ENCODE data around the gene RNU5B-1. TPM values are rescaled to one million over a fixed set of nuclear protein-coding genes. Genes with fewer than 3 reads are reported as not detected.

RNU5B-1 gene
- polyA plus RNA-seq, 1 donor from 2014 or later: not detected

DNA sequence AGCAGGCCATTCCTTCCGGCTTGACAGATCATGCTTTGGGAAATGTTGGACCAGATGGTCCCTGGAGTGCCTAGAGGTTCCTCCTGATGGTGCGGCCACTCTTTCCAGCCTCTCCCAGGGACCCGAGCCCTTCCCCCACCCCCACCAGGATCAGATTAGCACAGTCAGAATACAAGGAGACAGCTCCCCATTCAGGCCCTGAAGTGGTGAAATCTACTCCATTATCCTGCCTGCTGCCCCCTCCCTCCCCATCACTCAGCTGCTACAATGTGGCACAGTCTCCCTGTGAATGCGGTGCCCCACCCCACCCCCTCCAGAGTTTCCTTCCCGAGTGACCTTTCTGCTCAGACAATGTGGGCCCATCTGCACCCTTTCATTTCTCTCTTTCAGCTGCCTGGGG is 29.4 kb downstream of the RNU5B-1 start:
- Histone ChIP-seq H3K36me3 (ENCODE audit: insufficient read depth, low read length) (no peaks in the 10 kb centered on the region), H3K4me2 (ENCODE audit: low read length) (no peak overlapping the region), H3K79me2 (replicated peaks; ENCODE audit: insufficient read depth, low read length) (no peaks in the 10 kb centered on the region), H3K9me3 (ENCODE audit: low read length) (no peaks in the 10 kb centered on the region), H3K9me2 (ENCODE audit: insufficient read depth, low read length) (no peaks in the 10 kb centered on the region), H3K4me3 (ENCODE audit: low read length) (no peak overlapping the region), H3K27ac (ENCODE audit: low read length) (no peak overlapping the region), H3K27me3 (ENCODE audit: insufficient read depth, low read depth, low read length) (no peaks in the 10 kb centered on the region), H3F3A (ENCODE audit: insufficient read depth, low read length, poor library complexity, severe bottlenecking) (no peaks in the 10 kb centered on the region), H4K20me1 (ENCODE audit: insufficient read depth) (no peaks in the 10 kb centered on the region), H3K9ac (ENCODE audit: low read length) (no peak overlapping the region), H2AFZ (ENCODE audit: low read depth, low read length) (no peak overlapping the region)
- TF ChIP-seq RAD21 (conservative IDR thresholded peaks at IDR 0.05): no peak
- TF ChIP-seq, protein P1, sequence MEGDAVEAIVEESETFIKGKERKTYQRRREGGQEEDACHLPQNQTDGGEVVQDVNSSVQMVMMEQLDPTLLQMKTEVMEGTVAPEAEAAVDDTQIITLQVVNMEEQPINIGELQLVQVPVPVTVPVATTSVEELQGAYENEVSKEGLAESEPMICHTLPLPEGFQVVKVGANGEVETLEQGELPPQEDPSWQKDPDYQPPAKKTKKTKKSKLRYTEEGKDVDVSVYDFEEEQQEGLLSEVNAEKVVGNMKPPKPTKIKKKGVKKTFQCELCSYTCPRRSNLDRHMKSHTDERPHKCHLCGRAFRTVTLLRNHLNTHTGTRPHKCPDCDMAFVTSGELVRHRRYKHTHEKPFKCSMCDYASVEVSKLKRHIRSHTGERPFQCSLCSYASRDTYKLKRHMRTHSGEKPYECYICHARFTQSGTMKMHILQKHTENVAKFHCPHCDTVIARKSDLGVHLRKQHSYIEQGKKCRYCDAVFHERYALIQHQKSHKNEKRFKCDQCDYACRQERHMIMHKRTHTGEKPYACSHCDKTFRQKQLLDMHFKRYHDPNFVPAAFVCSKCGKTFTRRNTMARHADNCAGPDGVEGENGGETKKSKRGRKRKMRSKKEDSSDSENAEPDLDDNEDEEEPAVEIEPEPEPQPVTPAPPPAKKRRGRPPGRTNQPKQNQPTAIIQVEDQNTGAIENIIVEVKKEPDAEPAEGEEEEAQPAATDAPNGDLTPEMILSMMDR (IDR thresholded peaks at IDR 0.05; ENCODE audit: poor library complexity, severe bottlenecking): no peak
- TF ChIP-seq EP300 (conservative IDR thresholded peaks at IDR 0.05; ENCODE audit: poor library complexity, severe bottlenecking): no peak
- TF ChIP-seq EZH2 (IDR thresholded peaks at IDR 0.05; ENCODE audit: borderline replicate concordance, insufficient read depth, low read length, poor library complexity, severe bottlenecking): no peak

DNA sequence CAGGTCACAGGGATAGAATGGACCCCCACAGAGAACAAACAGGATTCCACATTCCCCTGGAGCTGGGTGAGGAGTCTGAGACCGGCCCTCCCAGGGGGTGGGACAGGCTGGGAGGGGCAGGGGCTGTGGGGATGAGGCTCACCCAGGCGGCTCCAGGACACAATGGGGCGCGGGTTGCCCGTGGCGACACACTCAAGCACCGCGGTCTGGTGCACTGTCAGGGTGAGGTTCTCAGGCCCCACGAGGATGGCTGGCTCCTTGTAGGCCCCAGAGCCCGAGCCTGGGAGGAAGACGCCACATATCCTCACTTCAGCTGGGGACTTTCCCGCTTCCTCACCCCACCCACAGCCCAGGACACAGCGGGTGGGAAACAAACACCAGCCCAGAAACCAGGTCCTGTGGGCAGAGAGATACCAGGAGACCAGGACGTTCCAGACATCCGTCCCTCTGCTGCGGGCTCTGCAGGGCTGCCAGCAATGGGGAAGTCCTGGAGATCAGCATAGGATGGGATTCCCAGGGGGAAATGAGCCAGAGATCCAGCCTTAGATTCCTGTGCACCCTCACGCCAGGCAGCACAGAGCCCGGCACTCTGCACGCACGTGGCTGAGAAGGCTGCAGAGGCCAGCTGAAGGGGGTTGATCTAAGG is 30.2 kb downstream of the RNU5B-1 start:
- H3F3A ChIP-seq (ENCODE audit: insufficient read depth, low read length, poor library complexity, severe bottlenecking): no peaks in the 10 kb centered on the region
- no peaks in the 10 kb centered on the region for H3K9me2 ChIP-seq (ENCODE audit: insufficient read depth, low read length)
- H3K4me2 ChIP-seq (ENCODE audit: low read length): no peak overlapping the region
- no peaks in the 10 kb centered on the region for H3K9me3 ChIP-seq (ENCODE audit: low read length)
- no peaks in the 10 kb centered on the region for H3K36me3 ChIP-seq (ENCODE audit: insufficient read depth, low read length)
- TF ChIP-seq SMC3 (conservative IDR thresholded peaks at IDR 0.05; ENCODE audit: poor library complexity) (no peak), RAD21 (conservative IDR thresholded peaks at IDR 0.05) (no peak), EP300 (conservative IDR thresholded peaks at IDR 0.05; ENCODE audit: poor library complexity, severe bottlenecking) (no peak), MXI1 (conservative IDR thresholded peaks at IDR 0.05; ENCODE audit: poor library complexity, severe bottlenecking) (no peak), TAF1 (IDR thresholded peaks at IDR 0.05; ENCODE audit: low read depth) (no peak), POLR2AphosphoS5 (IDR thresholded peaks at IDR 0.05) (no peak), EZH2 (IDR thresholded peaks at IDR 0.05; ENCODE audit: borderline replicate concordance, insufficient read depth, low read length, poor library complexity, severe bottlenecking) (no peak)
- TF ChIP-seq, protein P2, sequence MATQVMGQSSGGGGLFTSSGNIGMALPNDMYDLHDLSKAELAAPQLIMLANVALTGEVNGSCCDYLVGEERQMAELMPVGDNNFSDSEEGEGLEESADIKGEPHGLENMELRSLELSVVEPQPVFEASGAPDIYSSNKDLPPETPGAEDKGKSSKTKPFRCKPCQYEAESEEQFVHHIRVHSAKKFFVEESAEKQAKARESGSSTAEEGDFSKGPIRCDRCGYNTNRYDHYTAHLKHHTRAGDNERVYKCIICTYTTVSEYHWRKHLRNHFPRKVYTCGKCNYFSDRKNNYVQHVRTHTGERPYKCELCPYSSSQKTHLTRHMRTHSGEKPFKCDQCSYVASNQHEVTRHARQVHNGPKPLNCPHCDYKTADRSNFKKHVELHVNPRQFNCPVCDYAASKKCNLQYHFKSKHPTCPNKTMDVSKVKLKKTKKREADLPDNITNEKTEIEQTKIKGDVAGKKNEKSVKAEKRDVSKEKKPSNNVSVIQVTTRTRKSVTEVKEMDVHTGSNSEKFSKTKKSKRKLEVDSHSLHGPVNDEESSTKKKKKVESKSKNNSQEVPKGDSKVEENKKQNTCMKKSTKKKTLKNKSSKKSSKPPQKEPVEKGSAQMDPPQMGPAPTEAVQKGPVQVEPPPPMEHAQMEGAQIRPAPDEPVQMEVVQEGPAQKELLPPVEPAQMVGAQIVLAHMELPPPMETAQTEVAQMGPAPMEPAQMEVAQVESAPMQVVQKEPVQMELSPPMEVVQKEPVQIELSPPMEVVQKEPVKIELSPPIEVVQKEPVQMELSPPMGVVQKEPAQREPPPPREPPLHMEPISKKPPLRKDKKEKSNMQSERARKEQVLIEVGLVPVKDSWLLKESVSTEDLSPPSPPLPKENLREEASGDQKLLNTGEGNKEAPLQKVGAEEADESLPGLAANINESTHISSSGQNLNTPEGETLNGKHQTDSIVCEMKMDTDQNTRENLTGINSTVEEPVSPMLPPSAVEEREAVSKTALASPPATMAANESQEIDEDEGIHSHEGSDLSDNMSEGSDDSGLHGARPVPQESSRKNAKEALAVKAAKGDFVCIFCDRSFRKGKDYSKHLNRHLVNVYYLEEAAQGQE (IDR thresholded peaks at IDR 0.05; ENCODE audit: borderline replicate concordance): no peak
- TF ChIP-seq, protein P1 (IDR thresholded peaks at IDR 0.05; ENCODE audit: poor library complexity, severe bottlenecking): no peak
- no peak overlapping the region for H3K9ac ChIP-seq (ENCODE audit: low read length)
- no peaks in the 10 kb centered on the region for H4K20me1 ChIP-seq (ENCODE audit: insufficient read depth)
- H3K4me3 ChIP-seq (ENCODE audit: low read length): no peak overlapping the region
- no peak overlapping the region for H3K27ac ChIP-seq (ENCODE audit: low read length)
- H2AFZ ChIP-seq (ENCODE audit: low read depth, low read length): no peak overlapping the region
- no peaks in the 10 kb centered on the region for H3K79me2 ChIP-seq (replicated peaks; ENCODE audit: insufficient read depth, low read length)
- no peaks in the 10 kb centered on the region for H3K27me3 ChIP-seq (ENCODE audit: insufficient read depth, low read depth, low read length)
